Measurements from ENCODE around the gene POP4. TPM values are rescaled to one million over a fixed set of nuclear protein-coding genes. Genes with fewer than 3 reads are reported as not detected.

Gene POP4
- total and polyA plus RNA-seq, 7 donors, result 33.5 to 103 (median 58.5) TPM

DNA sequence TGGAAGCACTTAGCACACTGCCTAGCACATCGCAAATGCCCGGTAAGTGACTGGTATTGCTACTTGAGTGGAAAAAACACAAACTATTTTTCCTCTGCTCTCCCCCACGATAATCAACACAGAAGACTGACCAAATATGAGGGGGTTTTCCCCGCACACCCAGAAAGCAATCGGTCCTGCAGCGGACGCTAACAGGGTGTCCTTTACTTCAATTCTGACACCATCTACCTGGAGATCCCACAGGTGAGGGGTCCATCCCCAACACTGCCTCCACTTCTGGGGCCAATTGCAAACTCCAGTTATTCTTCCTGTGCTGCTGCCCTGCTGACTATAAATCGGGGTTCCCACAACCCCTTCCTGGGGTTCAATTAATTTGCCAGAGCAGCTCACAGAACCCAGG lies 33.0 kb downstream of the POP4 start:
- Histone ChIP-seq H3K27me3 (no peaks in the 10 kb centered on the region), H3K9me3 (no peaks in the 10 kb centered on the region), H3K27ac (no peak overlapping the region), H3K4me1 (no peaks in the 10 kb centered on the region), H3K4me3 (no peak overlapping the region), H3K36me3 (no peaks in the 10 kb centered on the region)
- no peak for DNase-seq
- WGBS, 2 donors, result 87 to 92% methylated on average over 8 of the region's 8 CpGs
- TF ChIP-seq CTCF (IDR thresholded peaks at IDR 0.05), result no peak
- no peak for TF ChIP-seq POLR2AphosphoS5 (IDR thresholded peaks at IDR 0.05)
- no peak for TF ChIP-seq EP300 (IDR thresholded peaks at IDR 0.05)
- no peak for TF ChIP-seq POLR2A (IDR thresholded peaks at IDR 0.05)
- intact Hi-C loops (cut with DNase I), result no loop called here

- Histone ChIP-seq H3K36me3 (no peaks in the 10 kb centered on the region), H3K9me3 (no peaks in the 10 kb centered on the region), H3K4me3 (no peak overlapping the region), H3K4me1 (peaks cover 0 to 4% (median 0%) of the 10 kb centered on the region in 4 donors), H3K27me3 (no peaks in the 10 kb centered on the region), H3K27ac (no peak overlapping the region)
- intact Hi-C loops (cut with DNase I), result no loop called here
- TF ChIP-seq POLR2AphosphoS5 (IDR thresholded peaks at IDR 0.05) (no peak), POLR2A (IDR thresholded peaks at IDR 0.05) (no peak), EP300 (IDR thresholded peaks at IDR 0.05) (no peak), CTCF (IDR thresholded peaks at IDR 0.05) (no peak)
- 86 to 88% methylated on average over 12 of the region's 12 CpGs for WGBS, 2 donors
- DNase-seq, result no peak
Measured at GRCh38 chr19:29640231-29640630, 34.1 kb downstream of the POP4 start.

DNA sequence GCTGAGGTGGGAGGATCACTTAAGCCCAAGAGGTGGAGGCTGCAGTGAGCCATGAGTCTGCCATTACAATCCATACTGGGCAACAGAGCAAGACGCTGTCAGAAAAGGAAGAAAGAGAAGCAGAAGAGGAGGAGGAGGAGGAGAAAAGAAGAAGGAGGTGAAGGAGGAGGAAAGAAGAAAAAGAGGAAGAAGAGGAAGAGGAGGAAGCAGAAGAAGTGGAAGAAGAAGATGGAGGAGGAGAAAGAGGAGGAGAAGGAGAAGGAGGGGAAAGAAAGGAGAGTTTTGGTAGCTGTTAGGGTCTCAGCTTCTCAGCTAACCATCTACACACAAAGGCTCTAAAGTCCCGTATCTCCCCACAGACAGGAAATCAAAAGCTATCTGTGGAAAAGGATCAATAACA lies 35.5 kb downstream of the POP4 start:
- Histone ChIP-seq H3K27ac (no peak overlapping the region), H3K4me3 (no peak overlapping the region), H3K36me3 (no peaks in the 10 kb centered on the region), H3K4me1 (peaks cover 0 to 8% (median 5%) of the 10 kb centered on the region in 4 donors), H3K27me3 (no peaks in the 10 kb centered on the region), H3K9me3 (no peaks in the 10 kb centered on the region)
- WGBS, 2 donors, result 81 to 85% methylated on average over 2 of the region's 2 CpGs
- TF ChIP-seq EP300 (IDR thresholded peaks at IDR 0.05) (no peak), POLR2A (IDR thresholded peaks at IDR 0.05) (no peak), POLR2AphosphoS5 (IDR thresholded peaks at IDR 0.05) (no peak), CTCF (IDR thresholded peaks at IDR 0.05) (no peak)
- intact Hi-C loops (cut with DNase I), result no loop called here
- DNase-seq, result no peak

GRCh38 chr19:29643361-29643935 lies 37.4 kb downstream of the POP4 start:
- TF ChIP-seq CTCF (IDR thresholded peaks at IDR 0.05) (no peak), POLR2AphosphoS5 (IDR thresholded peaks at IDR 0.05) (no peak), EP300 (IDR thresholded peaks at IDR 0.05) (no peak), POLR2A (IDR thresholded peaks at IDR 0.05) (no peak)
- no peaks in the 10 kb centered on the region for H3K9me3 ChIP-seq

GRCh38 chr19:29644210-29644609 lies 38.1 kb downstream of the POP4 start:
- TF ChIP-seq CTCF (IDR thresholded peaks at IDR 0.05), result no peak
- no peak for TF ChIP-seq EP300 (IDR thresholded peaks at IDR 0.05)
- TF ChIP-seq POLR2A (IDR thresholded peaks at IDR 0.05), result no peak
- no peak for TF ChIP-seq POLR2AphosphoS5 (IDR thresholded peaks at IDR 0.05)
- Histone ChIP-seq H3K4me3 (no peak overlapping the region), H3K4me1 (peaks cover 0 to 8% (median 5%) of the 10 kb centered on the region in 4 donors), H3K36me3 (no peaks in the 10 kb centered on the region), H3K27me3 (no peaks in the 10 kb centered on the region), H3K9me3 (no peaks in the 10 kb centered on the region), H3K27ac (no peak overlapping the region)
- no peak for DNase-seq
- 77 to 85% methylated on average over 6 of the region's 6 CpGs for WGBS, 2 donors
- intact Hi-C loops (cut with DNase I), result no loop called here

More at GRCh38 chr19:29643361-29643935, 37.4 kb downstream of the POP4 start:
- no peaks in the 10 kb centered on the region for H3K36me3 ChIP-seq
- 88 to 89% methylated on average over 7 of the region's 7 CpGs for WGBS, 2 donors
- H3K4me3 ChIP-seq, result no peak overlapping the region
- H3K27ac ChIP-seq, result no peak overlapping the region
- peak; percentile 38 for DNase-seq
- peaks cover 0 to 8% (median 5%) of the 10 kb centered on the region in 4 donors for H3K4me1 ChIP-seq
- H3K27me3 ChIP-seq, result no peaks in the 10 kb centered on the region
- intact Hi-C loops (cut with DNase I), result no loop called here
